DMS153 treated with DMSO at 0.1 percent for 48 hours (cell line): ENCODE results near the gene VSIG10L2.

ENCODE experiments used
- DNase-seq: peaks from one replicate; lab custom pipeline; 2025; ENCODE audit not compliant: unreplicated experiment; lab: John Stamatoyannopoulos, UW

Gene VSIG10L2

GRCh38 chr11:125946712-125947418 is 1.0 kb downstream of the VSIG10L2 start:
- DNase-seq, result no peak

GRCh38 chr11:125947419-125948277 is 1.8 kb downstream of the VSIG10L2 start:
- DNase-seq, result no peak

- DNase-seq, result no peak
These were observed 2.6 kb downstream of the VSIG10L2 start for GRCh38 chr11:125948278-125949051.

- no peak for DNase-seq
These were observed 3.7 kb downstream of the VSIG10L2 start for GRCh38 chr11:125949271-125950177.

- DNase-seq, result no peak
These were observed 4.3 kb downstream of the VSIG10L2 start for GRCh38 chr11:125950178-125950490.

- no peak for DNase-seq
These were observed 5.1 kb downstream of the VSIG10L2 start for GRCh38 chr11:125950696-125951651.

- no peak for DNase-seq
These were observed 5.9 kb downstream of the VSIG10L2 start for GRCh38 chr11:125951731-125952130.

- no peak for DNase-seq
These were observed 6.7 kb downstream of the VSIG10L2 start for GRCh38 chr11:125952559-125952958.

GRCh38 chr11:125952973-125953372 is 7.1 kb downstream of the VSIG10L2 start:
- DNase-seq, result no peak

GRCh38 chr11:125953401-125953935 is 7.6 kb downstream of the VSIG10L2 start:
- DNase-seq, result no peak

GRCh38 chr11:125954123-125954944 is 8.5 kb downstream of the VSIG10L2 start:
- DNase-seq, result no peak

GRCh38 chr11:125954945-125955640 is 9.2 kb downstream of the VSIG10L2 start:
- DNase-seq, result no peak

GRCh38 chr11:125955856-125956255 is 10.0 kb downstream of the VSIG10L2 start:
- DNase-seq, result no peak

GRCh38 chr11:125956391-125957134 is 10.7 kb downstream of the VSIG10L2 start:
- no peak for DNase-seq

GRCh38 chr11:125957618-125958332 is 11.9 kb downstream of the VSIG10L2 start:
- no peak for DNase-seq

GRCh38 chr11:125958872-125959400 is 13.1 kb downstream of the VSIG10L2 start:
- no peak for DNase-seq
